Measurements from ENCODE around the gene COLGALT1. TPM values are rescaled to one million over a fixed set of nuclear protein-coding genes. Genes with fewer than 3 reads are reported as not detected.

Gene COLGALT1
- total and polyA plus RNA-seq, 9 of the 15 experiments (the other 6 are each of a cell fraction or from before 2014, with no cell fraction given): 4.9 to 119 (median 82.6) TPM

DNA sequence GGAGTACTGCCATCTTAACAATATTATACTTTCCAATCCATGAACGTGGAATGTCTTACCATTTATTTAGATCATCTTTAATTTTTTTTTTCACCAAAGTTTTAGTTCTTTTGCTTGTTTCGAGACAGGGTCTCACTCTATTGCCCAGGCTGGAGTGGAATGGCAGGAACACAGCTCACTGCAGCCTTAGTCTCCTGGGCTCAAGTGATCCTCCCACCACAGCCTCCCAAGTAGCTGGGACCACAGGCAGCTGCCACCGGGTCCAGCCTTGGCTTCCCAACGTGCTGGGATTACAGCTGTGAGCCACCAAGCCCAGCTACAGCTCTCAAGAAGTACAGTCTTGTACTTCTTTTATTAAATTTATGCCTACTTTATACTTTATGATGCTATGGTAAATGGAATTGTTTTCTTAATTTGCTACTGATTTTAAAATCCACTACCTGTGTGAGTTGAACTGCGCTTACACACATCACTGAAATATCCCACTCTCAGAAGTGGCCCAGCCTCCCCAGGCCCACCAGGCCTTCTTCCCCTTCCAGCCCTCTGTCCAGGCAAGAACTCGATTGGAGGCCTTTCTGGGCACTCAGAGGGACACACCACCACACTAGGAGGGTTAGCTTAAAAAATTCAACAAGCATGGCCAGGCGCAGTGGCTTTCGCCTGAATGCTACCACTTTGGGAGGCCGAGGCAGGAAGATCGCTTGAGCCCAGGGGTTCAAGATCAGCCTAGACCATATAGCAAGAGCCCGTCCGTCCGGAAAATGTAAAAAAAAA is 45.0 kb upstream of the COLGALT1 start (continued):
- TF ChIP-seq, protein P1, sequence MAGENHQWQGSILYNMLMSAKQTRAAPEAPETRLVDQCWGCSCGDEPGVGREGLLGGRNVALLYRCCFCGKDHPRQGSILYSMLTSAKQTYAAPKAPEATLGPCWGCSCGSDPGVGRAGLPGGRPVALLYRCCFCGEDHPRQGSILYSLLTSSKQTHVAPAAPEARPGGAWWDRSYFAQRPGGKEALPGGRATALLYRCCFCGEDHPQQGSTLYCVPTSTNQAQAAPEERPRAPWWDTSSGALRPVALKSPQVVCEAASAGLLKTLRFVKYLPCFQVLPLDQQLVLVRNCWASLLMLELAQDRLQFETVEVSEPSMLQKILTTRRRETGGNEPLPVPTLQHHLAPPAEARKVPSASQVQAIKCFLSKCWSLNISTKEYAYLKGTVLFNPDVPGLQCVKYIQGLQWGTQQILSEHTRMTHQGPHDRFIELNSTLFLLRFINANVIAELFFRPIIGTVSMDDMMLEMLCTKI (IDR thresholded peaks at IDR 0.05; ENCODE audit: partially characterized antibody): no peak
- no peak for TF ChIP-seq CHD4 (IDR thresholded peaks at IDR 0.05; ENCODE audit: insufficient read depth, insufficient replicate concordance, low read depth, low read length, poor library complexity, severe bottlenecking)
- TF ChIP-seq NFIC (IDR thresholded peaks at IDR 0.05): no peak
- no peak for TF ChIP-seq XRCC3 (IDR thresholded peaks at IDR 0.05)
- TF ChIP-seq TRIM24 (IDR thresholded peaks at IDR 0.05): no peak
- TF ChIP-seq ZKSCAN3 (CRISPR knock-in tag; IDR thresholded peaks at IDR 0.05): no peak

DNA sequence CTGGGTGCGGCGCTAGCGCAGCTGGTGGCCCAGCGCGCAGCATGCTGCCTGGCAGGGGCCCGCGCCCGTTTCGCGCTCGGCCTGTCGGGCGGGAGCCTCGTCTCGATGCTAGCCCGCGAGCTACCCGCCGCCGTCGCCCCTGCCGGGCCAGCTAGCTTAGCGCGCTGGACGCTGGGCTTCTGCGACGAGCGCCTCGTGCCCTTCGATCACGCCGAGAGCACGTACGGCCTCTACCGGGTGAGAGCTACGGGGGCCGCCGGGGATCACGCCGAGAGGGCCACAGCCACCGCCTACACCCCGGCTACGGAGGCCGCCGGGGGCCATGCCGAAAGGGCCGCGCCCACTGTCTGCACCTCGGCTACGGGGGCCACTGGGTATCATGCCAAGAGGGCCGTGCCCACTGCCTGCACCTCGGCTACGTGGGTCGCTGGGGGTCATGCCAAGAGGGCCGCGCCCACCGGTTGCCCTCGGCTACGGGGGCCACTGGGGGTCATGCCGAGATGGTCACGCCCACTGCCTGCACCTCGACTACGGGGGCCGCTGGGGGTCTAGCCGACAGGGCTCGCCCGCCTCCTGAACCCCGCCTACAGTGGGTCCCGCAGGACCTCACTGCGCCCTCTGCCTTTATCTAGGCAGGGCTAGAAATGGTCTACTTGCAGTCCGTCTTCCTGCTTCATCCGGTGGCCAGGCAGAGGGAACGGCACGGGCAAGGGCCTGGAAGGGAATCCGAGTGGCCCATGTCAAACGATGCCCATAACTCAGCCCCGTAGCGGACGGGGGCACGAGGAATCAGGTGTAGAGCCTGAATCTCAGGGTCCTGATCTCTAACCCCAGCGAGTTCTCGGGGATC is 43.5 kb upstream of the COLGALT1 start:
- Histone ChIP-seq H3K9ac (ENCODE audit: insufficient read depth in 1 of 2, low read depth in 2 of 2, low read length in 2 of 2) (peak overlapping the region; percentile 97 to 98), H2AFZ (ENCODE audit: low read depth, low read length) (peak overlapping the region; percentile 91), H3K27me3 (ENCODE audit: control insufficient read depth in 2 of 2, insufficient read depth in 2 of 2, low read length in 2 of 2) (no peaks in the 10 kb centered on the region), H3K36me3 (ENCODE audit: control insufficient read depth, insufficient read depth, low read length) (peaks cover 10% of the 10 kb centered on the region; the same call in 2 of the 3 replicates), H4K20me1 (replicated peaks; ENCODE audit: control insufficient read depth, insufficient read depth, low read length) (no peaks in the 10 kb centered on the region; the same call in 1 of the 2 replicates), H3K4me1 (replicated peaks in 1 of 2; ENCODE audit: control insufficient read depth in 2 of 2, insufficient read depth in 2 of 2, low read length in 2 of 2) (peaks cover 22 to 40% of the 10 kb centered on the region in 2 experiments), H3K9me1 (ENCODE audit: control insufficient read depth, insufficient read depth, low read length) (no peaks in the 10 kb centered on the region), H3K4me2 (ENCODE audit: insufficient read depth, low read length) (peak overlapping the region; percentile 97), H3K79me2 (ENCODE audit: control insufficient read depth, insufficient read depth, low read length) (peaks cover 51% of the 10 kb centered on the region), H3K4me3 (peak overlapping the region; percentile 83), H3K27ac (ENCODE audit: extremely low read depth, low read depth, low read length) (peak overlapping the region; percentile 97), H3K9me3 (replicated peaks; ENCODE audit: control insufficient read depth, insufficient read depth, low read depth, low read length) (no peaks in the 10 kb centered on the region)
- ChIA-PET POLR2A (interaction anchor here (0.6 to 4.2 kb wide), 13 partner anchors 11 to 601 kb away, joined by 3 to 25 read pairs (median 3); partner anchors contain the start of genes MVB12A, SLC27A1 and TMEM221), CTCF (ENCODE audit: low intra/inter-chr PET ratio) (interaction anchor here (0.6 kb wide), 1 partner anchor 92 kb away, joined by 3 read pairs; the partner anchor contains the start of gene MVB12A)
- whole genome bisulfite sequencing (ENCODE audit: insufficient coverage, low coverage, missing lambda C conversion rate): 2% methylated on average over 79 of the region's 82 CpGs
- no peak for FAIRE-seq
- DNase-seq (ENCODE audit: extremely low read depth in 1 of 4, low spot score in 3 of 4): peak; percentile 80 to 90 (median 87)
- intact Hi-C loops (cut with micrococcal nuclease) (no loop called here), in situ Hi-C loops (cut with MboI) (no loop called here)
- ATAC-seq: peak; percentile 66
- BruUV-seq (replicated peaks): no TSS peak
- TF ChIP-seq PRPF4 (IDR thresholded peaks at IDR 0.05; ENCODE audit: insufficient read depth, low read depth, low read length, poor library complexity, severe bottlenecking) (no peak), HDAC6 (IDR thresholded peaks at IDR 0.05; ENCODE audit: low read depth, low read length) (no peak), KDM5B (IDR thresholded peaks at IDR 0.05; ENCODE audit: insufficient replicate concordance, low read depth, low read length) (no peak), ZNF3 (CRISPR knock-in tag; IDR thresholded peaks at IDR 0.05) (no peak), FOXJ2 (tag; IDR thresholded peaks at IDR 0.05) (no peak), NR2C1 (IDR thresholded peaks at IDR 0.05) (peak; percentile 64; the same call in 1 of the 2 replicates), NR2C1 (tag; IDR thresholded peaks at IDR 0.05) (peak; percentile 62), BRD9 (IDR thresholded peaks at IDR 0.05; ENCODE audit: low read depth, partially characterized antibody) (no peak), CBFB (CRISPR knock-in tag; IDR thresholded peaks at IDR 0.05) (peak; percentile 70; the same call in 1 of the 2 replicates), TAL1 (IDR thresholded peaks at IDR 0.05) (no peak), ZC3H8 (IDR thresholded peaks at IDR 0.05) (no peak)
- TF ChIP-seq, protein P2, sequence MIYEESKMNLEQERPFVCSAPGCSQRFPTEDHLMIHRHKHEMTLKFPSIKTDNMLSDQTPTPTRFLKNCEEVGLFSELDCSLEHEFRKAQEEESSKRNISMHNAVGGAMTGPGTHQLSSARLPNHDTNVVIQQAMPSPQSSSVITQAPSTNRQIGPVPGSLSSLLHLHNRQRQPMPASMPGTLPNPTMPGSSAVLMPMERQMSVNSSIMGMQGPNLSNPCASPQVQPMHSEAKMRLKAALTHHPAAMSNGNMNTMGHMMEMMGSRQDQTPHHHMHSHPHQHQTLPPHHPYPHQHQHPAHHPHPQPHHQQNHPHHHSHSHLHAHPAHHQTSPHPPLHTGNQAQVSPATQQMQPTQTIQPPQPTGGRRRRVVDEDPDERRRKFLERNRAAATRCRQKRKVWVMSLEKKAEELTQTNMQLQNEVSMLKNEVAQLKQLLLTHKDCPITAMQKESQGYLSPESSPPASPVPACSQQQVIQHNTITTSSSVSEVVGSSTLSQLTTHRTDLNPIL (CRISPR knock-in tag; IDR thresholded peaks at IDR 0.05): no peak

Data from K562 (cell line).